Activated CD4-positive, alpha-beta T cell treated with anti-CD3 and anti-CD28 coated beads for 36 hours (primary cell): ENCODE data around the gene DHCR7. TPM values are rescaled to one million over a fixed set of nuclear protein-coding genes. Genes with fewer than 3 reads are reported as not detected.

Experiments
- ATAC-seq: fragments of 200-7000 bp; cut with Tn5 transposase; one replicate; pipeline ENCODE4 v1.10.0; 2021; ENCODE audit warnings: mild to moderate bottlenecking, moderate library complexity
- CTCF ChIA-PET: fragments of 350-600 bp; sonication (Branson Sonifier 250); formaldehyde crosslinking; loops from one replicate; lab custom pipeline; 2021; ENCODE audit warnings: antibody characterized with exemption; lab: Charles Lee
- POLR2A ChIA-PET: fragments of 350-600 bp; sonication (Branson Sonifier 250); formaldehyde crosslinking; loops from one replicate; lab custom pipeline; 2021; ENCODE audit warnings: antibody characterized with exemption, inconsistent platforms; lab: Charles Lee
- DNase-seq: peaks from one replicate; pipeline ENCODE4 v3.0.0-alpha.2; 2020
- H3K27ac Mint-ChIP-seq: one replicate; pipeline ENCODE4 v1.8.0; 2021; ENCODE audit warnings: mixed read lengths
- H3K27me3 Mint-ChIP-seq: one replicate; pipeline ENCODE4 v1.8.0; 2021; ENCODE audit warnings: mixed read lengths
- H3K36me3 Mint-ChIP-seq: one replicate; pipeline ENCODE4 v1.8.0; 2021; ENCODE audit warnings: low read depth, mixed read lengths
- H3K4me1 Mint-ChIP-seq: one replicate; pipeline ENCODE4 v1.8.0; 2021; ENCODE audit warnings: mixed read lengths
- H3K4me3 Mint-ChIP-seq: one replicate; pipeline ENCODE4 v1.8.0; 2021; ENCODE audit warnings: mild to moderate bottlenecking, moderate library complexity, mixed read lengths
- H3K9me3 Mint-ChIP-seq: one replicate; pipeline ENCODE4 v1.8.0; 2021; ENCODE audit warnings: low read depth, mixed read lengths
- intact Hi-C, 2 experiments: fragments of 100-400 bp; cut with DNase I in 1 of 2; cut with micrococcal nuclease in 1 of 2; formaldehyde crosslinking; loops; one replicate each; pipeline versions ENCODE4 v1.14.2 to v1.15.1; 2022 to 2024; cut with DNase I, micrococcal nuclease
- total RNA-seq, 2 experiments: library from RNA; stranded (reverse); gene quantifications; one replicate each; pipeline ENCODE4 v1.2.3, GENCODE V29; 2021

The DHCR7 gene
- total RNA-seq, 2 experiments from 2014 or later: 57.3 to 64.0 TPM

GRCh38 chr11:71452199-71453036, 4.2 kb upstream of the DHCR7 start:
- Mint-ChIP-seq H3K4me3 (peak overlapping the region; percentile 94), H3K9me3 (no peaks in the 10 kb centered on the region), H3K4me1 (peaks cover 43% of the 10 kb centered on the region), H3K36me3 (peaks cover 44% of the 10 kb centered on the region), H3K27me3 (no peaks in the 10 kb centered on the region), H3K27ac (peak overlapping the region; percentile 87)
- intact Hi-C loops: loop anchor here (1.0 to 10.0 kb wide), 7 partner anchors 37 to 1250 kb away; partner anchors contain the start of genes ANAPC15 (in 1 of the 2), CTTN (in 1 of the 2) and FADD (in 1 of the 2)
- DNase-seq (peak; percentile 77), ATAC-seq (peak; percentile 23)
- POLR2A ChIA-PET: no interaction called here
- CTCF ChIA-PET: interaction anchor here (0.7 kb wide), 1 partner anchor 1088 kb away, joined by 3 read pairs; no protein-coding TSS in a partner anchor

- ATAC-seq (no peak), DNase-seq (peak; percentile 22)
- Mint-ChIP-seq H3K4me3 (peak overlapping the region; percentile 94), H3K4me1 (peaks cover 50% of the 10 kb centered on the region), H3K36me3 (peaks cover 46% of the 10 kb centered on the region), H3K27me3 (no peaks in the 10 kb centered on the region), H3K9me3 (no peaks in the 10 kb centered on the region), H3K27ac (peak overlapping the region; percentile 87)
- intact Hi-C loops: loop anchor here (2.0 to 10.0 kb wide), 3 partner anchors 336 to 1249 kb away; partner anchors contain the start of genes CTTN (in 1 of the 2) and FADD (in 1 of the 2)
- POLR2A ChIA-PET: no interaction called here
- CTCF ChIA-PET: interaction anchor here (0.7 kb wide), 1 partner anchor 1087 kb away, joined by 3 read pairs; no protein-coding TSS in a partner anchor
Observed at GRCh38 chr11:71451596-71452198, 3.5 kb upstream of the DHCR7 start.

GRCh38 chr11:71450939-71451338, 2.7 kb upstream of the DHCR7 start:
- intact Hi-C loops: loop anchor here (5.0 to 10.0 kb wide), 2 partner anchors 336 to 1056 kb away; partner anchors contain the start of gene CTTN (in 1 of the 2)
- Mint-ChIP-seq H3K27me3 (no peaks in the 10 kb centered on the region), H3K36me3 (peaks cover 46% of the 10 kb centered on the region), H3K4me3 (peak overlapping the region; percentile 40), H3K4me1 (peaks cover 54% of the 10 kb centered on the region), H3K9me3 (no peaks in the 10 kb centered on the region), H3K27ac (peak overlapping the region; percentile 72)
- POLR2A ChIA-PET: no interaction called here
- ATAC-seq: no peak
- no peak for DNase-seq
- CTCF ChIA-PET: no interaction called here

GRCh38 chr11:71450507-71450906, 2.3 kb upstream of the DHCR7 start:
- ATAC-seq: no peak
- Mint-ChIP-seq H3K27me3 (no peaks in the 10 kb centered on the region), H3K27ac (peak overlapping the region; percentile 72), H3K9me3 (no peaks in the 10 kb centered on the region), H3K4me1 (peaks cover 54% of the 10 kb centered on the region), H3K36me3 (peaks cover 45% of the 10 kb centered on the region), H3K4me3 (peak overlapping the region; percentile 40)
- ChIA-PET POLR2A (no interaction called here), CTCF (no interaction called here)
- intact Hi-C loops: loop anchor here (5.0 to 10.0 kb wide), 2 partner anchors 337 to 1056 kb away; partner anchors contain the start of gene CTTN (in 1 of the 2)
- no peak for DNase-seq

- CTCF ChIA-PET: no interaction called here
- Mint-ChIP-seq H3K4me3 (peak overlapping the region; percentile 88), H3K27ac (peak overlapping the region; percentile 90), H3K4me1 (peaks cover 50% of the 10 kb centered on the region), H3K27me3 (no peaks in the 10 kb centered on the region), H3K36me3 (peaks cover 45% of the 10 kb centered on the region), H3K9me3 (no peaks in the 10 kb centered on the region)
- POLR2A ChIA-PET: no interaction called here
- ATAC-seq: no peak
- intact Hi-C loops: loop anchor here in 1 of 2 experiments (2.0 to 5.0 kb wide), 2 partner anchors 93 to 1179 kb away; partner anchors contain the start of gene PPFIA1
- DNase-seq: no peak
Observed at GRCh38 chr11:71449596-71449995, 1.4 kb upstream of the DHCR7 start.

GRCh38 chr11:71447791-71448256, 369 bp downstream of the DHCR7 start:
- Mint-ChIP-seq H3K36me3 (peaks cover 56% of the 10 kb centered on the region), H3K4me3 (peak overlapping the region; percentile 88), H3K9me3 (no peaks in the 10 kb centered on the region), H3K27ac (peak overlapping the region; percentile 80), H3K27me3 (no peaks in the 10 kb centered on the region), H3K4me1 (peaks cover 42% of the 10 kb centered on the region)
- ChIA-PET POLR2A (interaction anchor here (0.5 kb wide), 1 partner anchor 217 kb away, joined by 4 read pairs; no protein-coding TSS in a partner anchor), CTCF (interaction anchor here (0.7 to 1.0 kb wide), 2 partner anchors 23 to 353 kb away, joined by 3 to 4 read pairs; no protein-coding TSS in a partner anchor)
- intact Hi-C loops: loop anchor here in 1 of 2 experiments (1.0 to 5.0 kb wide), 6 partner anchors 94 to 1245 kb away; partner anchors contain the start of genes FADD, LRRC51, NUMA1 and PPFIA1
- ATAC-seq (peak; percentile 27), DNase-seq (peak; percentile 68)

GRCh38 chr11:71446942-71447688, 1.1 kb downstream of the DHCR7 start:
- ChIA-PET POLR2A (interaction anchor here (0.5 kb wide), 1 partner anchor 216 kb away, joined by 4 read pairs; no protein-coding TSS in a partner anchor), CTCF (interaction anchor here (0.6 to 1.0 kb wide), 5 partner anchors 8 to 689 kb away, joined by 3 to 7 read pairs (median 4); no protein-coding TSS in a partner anchor)
- Mint-ChIP-seq H3K4me1 (peaks cover 40% of the 10 kb centered on the region), H3K36me3 (peaks cover 60% of the 10 kb centered on the region), H3K27ac (peak overlapping the region; percentile 80), H3K27me3 (no peaks in the 10 kb centered on the region), H3K4me3 (peak overlapping the region; percentile 88), H3K9me3 (no peaks in the 10 kb centered on the region)
- intact Hi-C loops: loop anchor here in 1 of 2 experiments (5.0 kb wide), 1 partner anchor 95 kb away; no protein-coding TSS in a partner anchor
- DNase-seq: peak; percentile 23
- ATAC-seq: no peak

GRCh38 chr11:71446150-71446549, 2.0 kb downstream of the DHCR7 start:
- Mint-ChIP-seq H3K9me3 (no peaks in the 10 kb centered on the region), H3K27ac (no peak overlapping the region), H3K36me3 (peaks cover 58% of the 10 kb centered on the region), H3K4me3 (peak overlapping the region; percentile 88), H3K27me3 (no peaks in the 10 kb centered on the region), H3K4me1 (peaks cover 30% of the 10 kb centered on the region)
- intact Hi-C loops: loop anchor here in 1 of 2 experiments (5.0 kb wide), 1 partner anchor 96 kb away; no protein-coding TSS in a partner anchor
- DNase-seq (no peak), ATAC-seq (no peak)
- ChIA-PET CTCF (interaction anchor here (0.6 to 1.0 kb wide), 4 partner anchors 9 to 1047 kb away, joined by 3 to 7 read pairs (median 4); no protein-coding TSS in a partner anchor), POLR2A (no interaction called here)

GRCh38 chr11:71444811-71445210, 3.4 kb downstream of the DHCR7 start:
- H3K36me3 Mint-ChIP-seq: peaks cover 64% of the 10 kb centered on the region
- no peaks in the 10 kb centered on the region for H3K9me3 Mint-ChIP-seq
- ChIA-PET POLR2A (no interaction called here), CTCF (no interaction called here)
- ATAC-seq: no peak
- intact Hi-C loops: loop anchor here in 1 of 2 experiments (5.0 kb wide), 1 partner anchor 97 kb away; no protein-coding TSS in a partner anchor
- H3K27me3 Mint-ChIP-seq: no peaks in the 10 kb centered on the region
- no peak overlapping the region for H3K27ac Mint-ChIP-seq
- DNase-seq: no peak
- H3K4me3 Mint-ChIP-seq: no peak overlapping the region
- H3K4me1 Mint-ChIP-seq: peaks cover 19% of the 10 kb centered on the region

- peaks cover 62% of the 10 kb centered on the region for H3K36me3 Mint-ChIP-seq
- ATAC-seq (no peak), DNase-seq (no peak)
- H3K27ac Mint-ChIP-seq: no peak overlapping the region
- ChIA-PET CTCF (no interaction called here), POLR2A (interaction anchor here (0.6 kb wide), 1 partner anchor 16 kb away, joined by 3 read pairs; no protein-coding TSS in a partner anchor)
- peaks cover 14% of the 10 kb centered on the region for H3K4me1 Mint-ChIP-seq
- intact Hi-C loops: no loop called here
- no peaks in the 10 kb centered on the region for H3K9me3 Mint-ChIP-seq
- no peak overlapping the region for H3K4me3 Mint-ChIP-seq
- no peaks in the 10 kb centered on the region for H3K27me3 Mint-ChIP-seq
Observed at GRCh38 chr11:71443736-71444445, 4.3 kb downstream of the DHCR7 start.
